Activated CD8-positive, alpha-beta T cell treated with anti-CD3 and anti-CD28 coated beads for 36 hours (primary cell): Measurements from ENCODE around the gene SLC30A1. TPM values are rescaled to one million over a fixed set of nuclear protein-coding genes. Genes with fewer than 3 reads are reported as not detected.

ENCODE experiments used
- ATAC-seq: fragments of 200-7000 bp; cut with Tn5 transposase; one replicate; pipeline ENCODE4 v1.10.0; 2021; ENCODE audit warnings: mild to moderate bottlenecking, moderate library complexity
- CTCF ChIA-PET: fragments of 350-600 bp; sonication (Branson Sonifier 250); formaldehyde crosslinking; loops from one replicate; lab custom pipeline; 2021; ENCODE audit warnings: antibody characterized with exemption; lab: Charles Lee
- POLR2A ChIA-PET: fragments of 350-600 bp; sonication (Branson Sonifier 250); formaldehyde crosslinking; loops from one replicate; lab custom pipeline; 2021; ENCODE audit warnings: antibody characterized with exemption; lab: Charles Lee
- DNase-seq: peaks from one replicate; pipeline ENCODE4 v3.0.0-alpha.2; 2020
- H3K27ac Mint-ChIP-seq: one replicate; pipeline ENCODE4 v1.8.0; 2021; ENCODE audit warnings: mild to moderate bottlenecking, mixed read lengths
- H3K27me3 Mint-ChIP-seq: one replicate; pipeline ENCODE4 v1.8.0; 2021; ENCODE audit warnings: mixed read lengths
- H3K36me3 Mint-ChIP-seq: one replicate; pipeline ENCODE4 v1.8.0; 2021; ENCODE audit warnings: low read depth, mixed read lengths
- H3K4me1 Mint-ChIP-seq: one replicate; pipeline ENCODE4 v1.8.0; 2021; ENCODE audit warnings: low read depth, mixed read lengths
- H3K4me3 Mint-ChIP-seq: one replicate; pipeline ENCODE4 v1.8.0; 2021; ENCODE audit warnings: mild to moderate bottlenecking, moderate library complexity, mixed read lengths
- H3K9me3 Mint-ChIP-seq: one replicate; pipeline ENCODE4 v1.8.0; 2021; ENCODE audit warnings: mixed read lengths
- CTCF ChIP-seq: fragments of 200-600 bp; IDR thresholded peaks from one replicate; pipeline ENCODE4 v1.8.0; 2022; ENCODE audit warnings: antibody characterized with exemption, mild to moderate bottlenecking
- intact Hi-C: fragments of 100-400 bp; cut with micrococcal nuclease; formaldehyde crosslinking; loops from one replicate; pipeline ENCODE4 v1.10.0; 2022
- total RNA-seq, 2 experiments: library from RNA; stranded (reverse); gene quantifications; one replicate each; pipeline ENCODE4 v1.2.3, GENCODE V29; 2021

The SLC30A1 gene
- total RNA-seq, 2 experiments from 2014 or later = 6.2 to 7.2 TPM

- intact Hi-C loops = no loop called here
- Mint-ChIP-seq H3K9me3 (no peaks in the 10 kb centered on the region), H3K4me3 (no peak overlapping the region), H3K4me1 (peaks cover 17% of the 10 kb centered on the region), H3K27me3 (peaks cover 7% of the 10 kb centered on the region), H3K27ac (no peak overlapping the region), H3K36me3 (no peaks in the 10 kb centered on the region)
- DNase-seq (no peak), ATAC-seq (no peak)
- ChIA-PET CTCF (interaction anchor here (1.5 kb wide), 1 partner anchor 14 kb away, joined by 3 read pairs; no protein-coding TSS in a partner anchor), POLR2A (interaction anchor here (0.7 kb wide), 1 partner anchor 19 kb away, joined by 3 read pairs; no protein-coding TSS in a partner anchor)
- no peak for TF ChIP-seq CTCF
Measured at GRCh38 chr1:211605034-211605433, 26.1 kb upstream of the SLC30A1 start.

- peaks cover 17% of the 10 kb centered on the region for H3K4me1 Mint-ChIP-seq
- H3K36me3 Mint-ChIP-seq = no peaks in the 10 kb centered on the region
- intact Hi-C loops = no loop called here
- ATAC-seq (no peak), DNase-seq (no peak)
- ChIA-PET POLR2A (no interaction called here), CTCF (no interaction called here)
- no peaks in the 10 kb centered on the region for H3K9me3 Mint-ChIP-seq
- H3K4me3 Mint-ChIP-seq = no peak overlapping the region
- TF ChIP-seq CTCF = no peak
- peaks cover 7% of the 10 kb centered on the region for H3K27me3 Mint-ChIP-seq
- no peak overlapping the region for H3K27ac Mint-ChIP-seq
Measured at GRCh38 chr1:211604548-211604947, 25.6 kb upstream of the SLC30A1 start.

GRCh38 chr1:211603713-211604112 lies 24.8 kb upstream of the SLC30A1 start:
- no peak for TF ChIP-seq CTCF
- intact Hi-C loops = no loop called here
- CTCF ChIA-PET = interaction anchor here (1.1 to 1.2 kb wide), 2 partner anchors 89 to 280 kb away, joined by 3 to 4 read pairs; no protein-coding TSS in a partner anchor
- POLR2A ChIA-PET = interaction anchor here (1.4 kb wide), 1 partner anchor 25 kb away, joined by 4 read pairs; the partner anchor contains the start of gene SLC30A1
- Mint-ChIP-seq H3K36me3 (no peaks in the 10 kb centered on the region), H3K4me1 (peaks cover 17% of the 10 kb centered on the region), H3K27me3 (peaks cover 7% of the 10 kb centered on the region), H3K9me3 (no peaks in the 10 kb centered on the region), H3K27ac (no peak overlapping the region), H3K4me3 (no peak overlapping the region)
- no peak for DNase-seq
- no peak for ATAC-seq

DNA sequence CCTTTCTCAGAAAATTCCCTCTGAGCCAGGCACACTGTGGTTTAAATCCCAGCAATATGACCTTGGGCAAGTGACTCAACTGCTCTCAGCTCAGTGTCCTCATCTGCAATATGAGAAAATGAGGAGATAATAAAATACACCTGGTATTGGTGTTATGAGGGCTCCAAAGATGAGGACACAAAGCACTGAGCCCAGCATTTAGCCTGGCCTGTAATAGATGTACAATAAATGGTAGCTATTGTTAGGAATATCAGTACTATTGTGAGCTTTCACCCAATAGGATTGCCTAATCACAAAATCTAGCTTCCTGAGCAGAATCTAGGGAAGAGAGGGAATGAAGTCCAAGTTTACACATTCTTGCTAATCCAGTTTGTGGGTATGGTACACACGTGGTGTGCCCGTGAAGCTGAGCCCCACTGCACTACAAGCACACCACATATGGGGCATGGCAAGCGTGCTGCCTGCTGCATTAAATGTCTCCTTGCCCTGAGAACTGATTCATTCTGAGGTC lies 24.3 kb upstream of the SLC30A1 start:
- POLR2A ChIA-PET = interaction anchor here (1.4 kb wide), 1 partner anchor 24 kb away, joined by 4 read pairs; the partner anchor contains the start of gene SLC30A1

More for the DNA sequence above, 24.3 kb upstream of the SLC30A1 start:
- no peak overlapping the region for H3K27ac Mint-ChIP-seq
- H3K36me3 Mint-ChIP-seq = no peaks in the 10 kb centered on the region
- peaks cover 7% of the 10 kb centered on the region for H3K27me3 Mint-ChIP-seq
- DNase-seq (no peak), ATAC-seq (no peak)
- intact Hi-C loops = no loop called here
- CTCF ChIA-PET = interaction anchor here (1.1 to 1.2 kb wide), 2 partner anchors 88 to 280 kb away, joined by 3 to 4 read pairs; no protein-coding TSS in a partner anchor
- peaks cover 17% of the 10 kb centered on the region for H3K4me1 Mint-ChIP-seq
- no peak overlapping the region for H3K4me3 Mint-ChIP-seq
- TF ChIP-seq CTCF = no peak
- H3K9me3 Mint-ChIP-seq = no peaks in the 10 kb centered on the region
